ENCODE measurements around the gene FRMD4A. TPM values are rescaled to one million over a fixed set of nuclear protein-coding genes. Genes with fewer than 3 reads are reported as not detected.

Gene FRMD4A
- total RNA-seq, 4 donors from 2014 or later: 13.7 to 27.2 (median 19.6) TPM

DNA sequence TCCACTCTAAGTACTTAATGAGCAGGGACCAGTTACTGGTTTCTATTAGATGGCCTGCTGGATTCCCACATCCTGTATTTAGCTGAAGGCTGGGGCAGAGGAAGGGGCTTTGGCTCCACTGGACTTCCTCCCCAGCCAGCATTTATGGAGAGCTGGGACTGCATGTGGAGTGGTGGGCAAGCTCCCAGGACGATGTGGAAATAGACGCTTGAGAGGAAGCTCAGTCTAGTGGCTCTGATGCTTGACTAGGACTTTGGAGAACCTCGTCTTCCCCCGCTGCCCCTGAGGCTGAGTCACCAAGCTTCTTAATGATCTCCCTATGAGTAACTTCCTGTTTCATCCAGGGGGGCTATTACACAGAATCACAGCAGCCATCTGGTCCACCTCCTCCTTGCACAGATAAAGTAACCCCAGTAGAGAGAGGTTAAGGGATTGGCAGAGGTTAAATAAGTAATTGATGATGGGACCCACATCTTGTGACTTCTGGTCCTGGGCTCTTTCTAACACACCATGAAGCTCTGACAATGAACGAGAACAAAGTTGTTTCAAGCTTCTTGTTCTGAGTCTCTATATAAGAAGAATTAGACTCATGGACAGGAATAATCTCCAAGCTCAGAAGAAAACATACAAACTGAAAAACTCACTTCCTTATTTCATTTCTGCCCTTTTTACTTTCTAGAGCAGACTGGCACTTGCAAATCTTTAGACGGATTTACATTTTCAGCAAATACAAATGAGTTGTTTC lies 617.7 kb downstream of the FRMD4A start:
- Histone ChIP-seq H3K27ac (peak overlapping the region in 3 of 4 donors; percentile 17 to 34 (median 18)), H3K36me3 (no peaks in the 10 kb centered on the region), H3K27me3 (no peaks in the 10 kb centered on the region), H3K4me1 (peaks cover 0 to 33% (median 15%) of the 10 kb centered on the region in 3 donors), H3K4me3 (no peak overlapping the region), H3K9me3 (no peaks in the 10 kb centered on the region)
- TF ChIP-seq EP300 (IDR thresholded peaks at IDR 0.05) (no peak), POLR2A (IDR thresholded peaks at IDR 0.05) (no peak), POLR2AphosphoS5 (IDR thresholded peaks at IDR 0.05) (no peak)
- TF ChIP-seq, protein P1, sequence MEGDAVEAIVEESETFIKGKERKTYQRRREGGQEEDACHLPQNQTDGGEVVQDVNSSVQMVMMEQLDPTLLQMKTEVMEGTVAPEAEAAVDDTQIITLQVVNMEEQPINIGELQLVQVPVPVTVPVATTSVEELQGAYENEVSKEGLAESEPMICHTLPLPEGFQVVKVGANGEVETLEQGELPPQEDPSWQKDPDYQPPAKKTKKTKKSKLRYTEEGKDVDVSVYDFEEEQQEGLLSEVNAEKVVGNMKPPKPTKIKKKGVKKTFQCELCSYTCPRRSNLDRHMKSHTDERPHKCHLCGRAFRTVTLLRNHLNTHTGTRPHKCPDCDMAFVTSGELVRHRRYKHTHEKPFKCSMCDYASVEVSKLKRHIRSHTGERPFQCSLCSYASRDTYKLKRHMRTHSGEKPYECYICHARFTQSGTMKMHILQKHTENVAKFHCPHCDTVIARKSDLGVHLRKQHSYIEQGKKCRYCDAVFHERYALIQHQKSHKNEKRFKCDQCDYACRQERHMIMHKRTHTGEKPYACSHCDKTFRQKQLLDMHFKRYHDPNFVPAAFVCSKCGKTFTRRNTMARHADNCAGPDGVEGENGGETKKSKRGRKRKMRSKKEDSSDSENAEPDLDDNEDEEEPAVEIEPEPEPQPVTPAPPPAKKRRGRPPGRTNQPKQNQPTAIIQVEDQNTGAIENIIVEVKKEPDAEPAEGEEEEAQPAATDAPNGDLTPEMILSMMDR (IDR thresholded peaks at IDR 0.05): no peak
- ATAC-seq: peak; percentile 88
- WGBS, 2 donors (ENCODE audit: low coverage in 1 of 2): 34 to 53% methylated on average over 4 to 5 of the region's 6 CpGs

DNA sequence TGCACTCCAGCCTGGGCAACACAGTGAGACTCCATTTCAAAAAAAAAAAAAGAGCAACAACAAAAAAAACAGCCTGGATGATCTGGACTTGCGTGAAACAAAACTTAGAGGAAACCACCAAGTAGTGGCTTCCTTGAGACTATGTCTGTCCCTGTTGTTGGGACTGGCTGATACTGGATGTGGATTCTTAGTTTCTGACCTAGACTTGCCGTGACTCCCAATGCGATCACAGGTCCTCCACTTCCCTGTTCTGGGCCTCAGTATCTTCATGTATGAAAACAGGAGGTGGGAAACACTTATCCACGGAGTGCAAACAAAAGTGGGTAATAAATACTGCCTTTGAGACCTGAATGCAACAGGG lies 618.3 kb downstream of the FRMD4A start:
- Histone ChIP-seq H3K27me3 (no peaks in the 10 kb centered on the region), H3K4me1 (peaks cover 0 to 33% (median 17%) of the 10 kb centered on the region in 3 donors), H3K36me3 (no peaks in the 10 kb centered on the region), H3K4me3 (no peak overlapping the region), H3K27ac (peak overlapping the region in 3 of 4 donors; percentile 17 to 34 (median 18)), H3K9me3 (no peaks in the 10 kb centered on the region)
- no peak for ATAC-seq
- 85 to 89% methylated on average over 3 to 4 of the region's 4 CpGs for WGBS, 2 donors (ENCODE audit: low coverage in 1 of 2)
- no peak for TF ChIP-seq EP300 (IDR thresholded peaks at IDR 0.05)
- no peak for TF ChIP-seq POLR2AphosphoS5 (IDR thresholded peaks at IDR 0.05)
- TF ChIP-seq, protein P1 (IDR thresholded peaks at IDR 0.05): no peak
- no peak for TF ChIP-seq POLR2A (IDR thresholded peaks at IDR 0.05)

DNA sequence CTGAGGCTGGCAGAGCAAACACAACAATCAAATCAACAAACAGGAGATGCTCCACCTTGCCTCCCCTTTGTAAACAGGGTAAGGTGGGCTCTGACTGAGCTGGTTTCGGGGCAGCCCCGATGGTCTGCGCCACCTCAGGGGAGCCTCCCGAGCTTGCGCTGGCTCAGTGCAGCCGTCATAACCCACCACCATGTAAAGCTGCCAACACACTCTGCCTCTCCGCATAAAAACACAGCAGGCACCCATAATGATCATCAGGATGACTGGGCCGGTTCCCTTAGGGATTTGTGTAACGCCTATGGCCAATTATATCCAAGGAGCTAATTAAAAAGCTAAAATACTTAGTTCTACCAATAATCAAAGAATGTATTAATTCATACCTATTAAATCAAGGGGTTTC lies 619.4 kb downstream of the FRMD4A start:
- Histone ChIP-seq H3K27me3 (no peaks in the 10 kb centered on the region), H3K9me3 (no peaks in the 10 kb centered on the region), H3K27ac (no peak overlapping the region), H3K4me3 (no peak overlapping the region), H3K36me3 (no peaks in the 10 kb centered on the region), H3K4me1 (peaks cover 0 to 37% (median 13%) of the 10 kb centered on the region in 3 donors)
- TF ChIP-seq, protein P1 (IDR thresholded peaks at IDR 0.05): no peak
- no peak for TF ChIP-seq POLR2A (IDR thresholded peaks at IDR 0.05)
- no peak for TF ChIP-seq POLR2AphosphoS5 (IDR thresholded peaks at IDR 0.05)
- TF ChIP-seq EP300 (IDR thresholded peaks at IDR 0.05): no peak
- 100% methylated on average over 1 to 3 of the region's 9 CpGs for WGBS, 2 donors (ENCODE audit: low coverage in 1 of 2)
- no peak for ATAC-seq

DNA sequence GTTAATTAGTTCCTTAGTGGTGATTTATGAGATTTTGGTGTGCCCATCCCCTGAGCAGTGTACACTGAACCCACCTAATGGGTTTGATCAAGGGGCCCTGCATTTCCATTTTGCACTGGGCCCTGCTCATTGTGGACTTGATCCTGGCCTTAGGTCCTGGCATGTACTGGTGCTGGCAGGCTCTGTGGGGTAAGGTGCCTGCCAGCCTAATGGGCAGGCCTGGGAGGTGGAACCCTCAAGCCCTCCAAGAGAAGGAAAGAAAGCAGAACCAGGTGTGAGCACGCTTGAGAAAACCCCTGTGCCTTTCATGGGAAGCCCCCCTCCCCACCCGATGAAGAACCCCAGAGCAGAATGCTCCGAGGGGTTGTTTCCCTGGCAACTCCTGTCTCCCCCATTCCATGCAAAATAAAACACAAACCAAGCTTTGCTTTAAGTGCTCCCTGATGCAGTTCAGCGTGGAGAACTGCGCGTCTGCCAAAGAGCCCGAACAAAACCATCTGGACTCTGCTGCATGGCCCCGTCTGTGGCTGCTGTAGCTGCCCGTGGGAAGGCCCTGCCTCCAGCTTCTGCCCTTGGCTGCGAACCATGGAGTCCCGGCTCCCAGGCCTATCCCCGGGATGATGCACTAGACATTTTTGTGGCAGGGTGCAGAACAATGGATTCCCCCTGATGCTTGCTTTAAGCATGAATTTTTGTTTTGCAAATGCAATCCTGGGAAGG lies 620.6 kb downstream of the FRMD4A start:
- Histone ChIP-seq H3K27me3 (no peaks in the 10 kb centered on the region), H3K36me3 (no peaks in the 10 kb centered on the region), H3K9me3 (no peaks in the 10 kb centered on the region), H3K4me3 (no peak overlapping the region), H3K27ac (no peak overlapping the region), H3K4me1 (peaks cover 0 to 49% (median 13%) of the 10 kb centered on the region in 3 donors)
- WGBS, 2 donors (ENCODE audit: low coverage in 1 of 2): 60% methylated on average over 3 of the region's 12 CpGs; no CpG with 5 or more reads in 1 of the 2 donors
- ATAC-seq: no peak
- TF ChIP-seq POLR2A (IDR thresholded peaks at IDR 0.05): no peak
- TF ChIP-seq, protein P1 (IDR thresholded peaks at IDR 0.05): no peak
- TF ChIP-seq EP300 (IDR thresholded peaks at IDR 0.05): no peak
- TF ChIP-seq POLR2AphosphoS5 (IDR thresholded peaks at IDR 0.05): no peak
